HG03439 (cell line): Measurements from ENCODE around the gene CACNB1.

Experiments used
- ATAC-seq: cut with Tn5 transposase; IDR thresholded peaks from one replicate; pipeline ENCODE4 v1.9.1; 2021; ENCODE audit warnings: mild to moderate bottlenecking, moderate library complexity; ENCODE audit not compliant: unreplicated experiment

Gene CACNB1

DNA sequence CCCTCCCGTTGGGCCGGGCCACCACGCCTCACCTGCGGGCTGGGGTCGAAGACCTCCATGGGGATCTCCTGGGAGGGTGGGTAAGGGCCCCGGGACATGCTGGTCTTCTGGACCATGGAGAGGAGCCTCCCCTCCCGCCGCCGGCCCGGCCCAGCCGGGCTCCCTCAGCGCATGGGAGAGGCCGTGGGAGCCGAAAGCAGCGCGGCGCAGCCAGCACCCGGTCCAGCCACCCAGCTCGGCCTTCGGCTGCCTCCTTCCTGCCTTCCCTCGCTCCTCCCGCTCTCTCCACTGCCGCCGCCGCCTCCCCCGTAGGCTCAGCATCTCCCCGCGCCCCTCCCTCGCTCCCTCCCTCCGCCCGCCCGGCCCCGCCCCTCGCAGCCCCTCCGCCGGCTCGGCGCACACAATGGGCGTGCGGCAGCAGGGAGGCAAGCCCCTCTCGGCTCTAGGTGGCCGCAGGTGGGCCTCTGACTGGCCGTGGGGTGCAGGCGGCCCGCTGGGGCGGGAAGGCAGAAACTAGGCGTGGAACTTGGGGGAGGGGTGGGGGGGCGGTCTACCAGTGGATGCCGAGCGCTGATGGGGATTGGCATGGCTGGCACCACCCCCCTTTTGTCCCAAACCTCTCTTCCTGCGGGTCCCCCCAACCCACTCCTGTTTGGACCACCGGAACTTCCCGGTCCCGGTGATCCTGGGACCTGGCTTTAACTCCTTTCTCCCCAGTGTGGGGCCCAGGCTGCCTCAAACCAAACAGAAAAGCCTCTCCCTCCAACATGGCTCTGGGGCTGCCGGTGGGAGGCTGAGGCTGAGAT, at the start of gene CACNB1:
Gene CACNB1, minus strand, starts transcription at position 290 of the 806 bp plus-strand sequence. Its CDS starts 174 bp downstream, at position 116.
- no peak for ATAC-seq

DNA sequence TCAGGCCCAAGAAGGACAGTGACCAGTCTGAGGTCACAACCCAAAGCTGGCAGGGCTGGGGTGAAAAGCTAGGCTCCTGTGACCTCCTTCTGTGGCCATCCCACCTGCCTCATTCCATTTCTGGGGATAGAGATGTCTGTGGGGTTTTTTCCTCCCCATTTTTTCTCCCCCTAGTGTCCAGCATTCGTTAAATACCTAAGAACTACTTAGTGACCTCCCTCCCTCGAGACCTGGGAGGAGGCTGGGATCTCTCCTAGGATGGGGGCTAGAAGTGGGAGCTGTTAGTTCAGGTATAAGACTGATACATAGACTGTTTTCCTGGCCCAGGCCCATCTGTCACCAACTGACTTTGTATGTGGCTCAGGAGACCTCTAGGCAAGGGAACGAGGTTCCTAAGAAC, 48.8 kb upstream of the CACNB1 start:
- no peak for ATAC-seq

DNA sequence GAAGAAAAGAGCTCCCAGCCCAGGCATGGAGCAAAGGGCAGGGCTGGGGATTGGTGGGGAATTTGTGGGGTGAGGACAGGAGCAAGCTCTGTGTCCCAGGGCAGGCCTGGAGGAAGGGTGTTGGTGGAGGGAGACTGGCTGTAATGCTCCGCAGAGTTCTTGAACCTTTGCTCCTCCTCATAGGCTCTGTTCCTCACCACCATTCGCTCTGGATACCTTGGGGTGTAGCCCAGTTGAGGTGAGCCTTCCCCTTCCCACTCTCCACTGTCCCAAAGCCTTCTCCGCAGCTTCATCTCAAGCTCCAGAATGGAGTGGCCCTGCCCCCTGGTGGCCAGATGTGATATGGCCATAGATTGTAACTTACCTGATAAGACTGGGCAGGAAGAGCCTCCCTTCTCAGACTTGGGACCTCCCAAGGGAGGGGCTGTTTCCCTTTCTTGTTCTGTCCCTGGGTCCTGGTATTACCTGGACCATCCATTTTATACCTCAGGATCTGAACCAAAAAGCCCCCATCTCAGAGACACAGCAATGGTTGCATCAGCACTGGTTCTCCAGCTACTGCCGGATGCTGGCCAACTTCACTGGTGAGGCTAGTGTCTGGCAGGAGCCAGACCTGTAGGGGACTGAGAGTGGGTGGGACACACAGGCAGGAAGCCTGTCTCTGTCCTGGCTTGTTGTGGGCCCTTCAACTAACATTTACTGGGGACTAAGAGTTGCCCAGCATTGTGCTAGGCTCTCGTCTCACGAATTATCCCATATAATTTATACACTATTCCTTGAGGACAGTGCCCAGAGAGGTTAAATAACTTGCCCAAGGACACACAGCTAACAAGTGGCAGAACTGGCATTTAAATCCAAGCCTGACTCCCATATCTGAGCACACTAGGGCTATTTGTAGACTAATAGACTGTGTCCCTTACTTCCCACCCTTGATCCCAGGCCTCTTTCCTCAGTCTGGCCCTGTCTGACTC, 47.4 kb upstream of the CACNB1 start:
- ATAC-seq: no peak

- ATAC-seq: no peak
Observed at GRCh38 chr17:39244016-39244599, 46.6 kb upstream of the CACNB1 start.

GRCh38 chr17:39243155-39243554, 45.7 kb upstream of the CACNB1 start:
- ATAC-seq: no peak

DNA sequence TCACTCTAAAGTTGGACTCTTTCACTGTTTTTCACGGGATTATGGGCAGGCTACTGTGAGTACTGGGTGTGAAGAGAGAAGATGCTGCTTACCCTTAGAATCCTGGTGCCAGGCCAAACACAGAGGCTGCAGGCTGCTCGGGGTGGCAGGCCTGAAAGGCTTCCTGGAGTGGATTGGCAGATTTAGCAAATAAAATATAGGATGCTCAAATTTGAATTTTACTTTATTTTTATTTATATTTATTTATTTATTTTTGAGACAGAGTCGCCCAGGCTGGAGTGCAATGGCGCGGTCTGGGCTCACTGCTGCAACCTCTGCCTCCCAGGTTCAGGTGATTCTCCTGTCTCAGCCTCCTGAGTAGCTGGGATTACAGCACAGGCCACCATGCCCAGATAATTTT, 43.2 kb upstream of the CACNB1 start:
- ATAC-seq: no peak

- ATAC-seq: no peak
Observed at GRCh38 chr17:39239640-39240314, 42.3 kb upstream of the CACNB1 start.

DNA sequence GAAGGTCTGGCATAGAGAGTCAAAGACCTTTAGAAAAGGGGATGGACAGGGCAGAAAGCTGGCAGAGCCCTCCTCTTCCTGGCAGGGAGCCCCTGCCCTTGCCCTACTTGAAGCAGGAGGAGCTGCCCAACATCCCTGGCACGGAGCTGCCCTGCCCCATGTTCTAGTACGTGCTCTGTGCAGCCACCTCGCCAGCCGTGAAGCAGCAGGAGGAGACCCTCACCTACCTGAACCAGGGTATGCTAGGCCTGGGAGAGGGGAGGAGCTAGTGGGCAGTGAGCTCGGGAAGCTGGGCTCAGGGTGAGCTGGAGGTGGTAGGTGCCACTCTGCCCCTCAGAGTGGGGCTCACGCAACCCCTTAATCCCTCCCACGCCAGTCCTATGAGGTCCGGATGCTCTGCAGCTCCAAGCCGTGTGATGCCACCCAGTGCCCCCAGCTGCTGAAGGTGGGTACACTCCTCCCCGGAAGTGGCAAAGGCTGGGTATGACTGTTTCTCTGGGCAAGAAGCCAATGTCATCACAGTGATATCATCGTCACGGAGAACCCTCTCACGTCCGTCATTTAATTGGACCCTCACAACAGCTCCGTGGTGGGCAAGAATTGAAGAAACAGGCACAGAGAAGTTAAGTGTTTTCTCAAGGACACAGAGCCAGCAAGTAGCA, 41.0 kb upstream of the CACNB1 start:
- no peak for ATAC-seq

DNA sequence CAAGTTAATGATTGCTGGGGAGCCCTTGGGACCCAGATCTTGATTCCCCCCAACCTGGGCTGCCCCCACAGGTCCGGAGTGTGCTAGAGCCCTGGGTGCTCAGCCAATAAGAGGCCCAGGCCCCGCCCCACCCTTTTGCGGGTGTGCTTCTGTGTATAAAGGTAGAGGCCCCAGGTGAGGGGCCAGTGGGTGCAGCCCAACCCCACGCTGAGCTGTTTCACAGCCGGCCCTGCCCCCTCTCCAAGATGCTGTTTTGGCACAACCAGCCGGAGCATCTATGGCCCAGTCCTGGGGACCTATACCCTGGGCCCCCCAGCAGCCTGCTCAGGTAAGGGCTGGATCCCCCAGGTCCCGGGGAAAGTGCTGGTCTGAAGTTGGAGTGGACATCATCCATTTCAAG, 40.1 kb upstream of the CACNB1 start:
- ATAC-seq: no peak

GRCh38 chr17:39236981-39237441, 39.5 kb upstream of the CACNB1 start:
- ATAC-seq: no peak

- no peak for ATAC-seq
Observed at GRCh38 chr17:39236450-39236927, 39.0 kb upstream of the CACNB1 start.

- ATAC-seq: no peak
Observed at GRCh38 chr17:39235555-39236449, 38.3 kb upstream of the CACNB1 start.

DNA sequence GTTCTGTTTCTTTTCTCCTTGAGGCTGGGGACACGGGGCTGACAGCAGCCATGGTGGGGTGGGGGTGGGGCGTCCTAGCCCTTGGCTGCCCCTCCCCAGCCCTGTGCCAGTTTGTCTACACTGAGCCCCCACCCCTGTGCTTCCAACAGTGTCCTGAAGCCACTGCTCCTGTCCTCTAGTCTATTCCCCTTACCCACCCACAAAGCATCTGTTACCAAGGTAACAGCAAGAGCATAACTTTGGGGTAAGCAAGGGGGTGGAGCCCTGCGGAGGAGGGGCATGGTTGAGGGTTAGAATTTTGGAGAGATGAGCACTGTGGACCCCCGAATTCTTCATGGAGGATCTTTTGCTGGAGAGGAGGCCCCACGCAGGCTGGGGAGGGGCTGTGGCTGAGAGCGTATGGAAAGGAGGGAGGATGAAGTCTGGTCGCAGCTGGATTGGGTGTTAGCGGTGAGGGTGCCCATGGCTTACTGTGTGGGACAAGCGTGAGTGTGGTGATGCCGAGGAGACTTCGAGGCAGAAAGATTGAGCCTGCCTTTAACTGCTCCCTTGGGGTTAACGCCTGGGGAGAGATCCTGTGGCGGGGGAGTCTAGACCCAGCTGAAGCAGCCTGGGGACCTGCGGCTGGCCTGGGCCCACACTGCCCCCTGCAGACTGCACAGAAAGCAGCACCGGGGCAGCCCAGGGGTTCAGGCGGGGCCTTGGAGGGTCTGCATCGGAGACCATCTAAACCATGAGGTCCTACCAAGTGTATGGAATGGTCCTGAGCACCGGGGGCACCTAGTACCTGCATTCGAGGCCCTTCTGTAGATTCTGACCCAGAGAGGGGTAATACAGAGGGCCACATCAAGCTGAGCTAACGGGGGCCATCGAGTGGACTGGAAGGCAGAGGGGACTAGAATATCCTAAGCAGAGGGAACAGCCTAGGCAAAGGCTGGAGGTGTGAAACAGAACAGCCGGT, 34.4 kb upstream of the CACNB1 start:
- ATAC-seq: no peak

- no peak for ATAC-seq
Observed at GRCh38 chr17:39231091-39231561, 33.7 kb upstream of the CACNB1 start.

GRCh38 chr17:39230361-39230760, 32.9 kb upstream of the CACNB1 start:
- ATAC-seq: no peak

DNA sequence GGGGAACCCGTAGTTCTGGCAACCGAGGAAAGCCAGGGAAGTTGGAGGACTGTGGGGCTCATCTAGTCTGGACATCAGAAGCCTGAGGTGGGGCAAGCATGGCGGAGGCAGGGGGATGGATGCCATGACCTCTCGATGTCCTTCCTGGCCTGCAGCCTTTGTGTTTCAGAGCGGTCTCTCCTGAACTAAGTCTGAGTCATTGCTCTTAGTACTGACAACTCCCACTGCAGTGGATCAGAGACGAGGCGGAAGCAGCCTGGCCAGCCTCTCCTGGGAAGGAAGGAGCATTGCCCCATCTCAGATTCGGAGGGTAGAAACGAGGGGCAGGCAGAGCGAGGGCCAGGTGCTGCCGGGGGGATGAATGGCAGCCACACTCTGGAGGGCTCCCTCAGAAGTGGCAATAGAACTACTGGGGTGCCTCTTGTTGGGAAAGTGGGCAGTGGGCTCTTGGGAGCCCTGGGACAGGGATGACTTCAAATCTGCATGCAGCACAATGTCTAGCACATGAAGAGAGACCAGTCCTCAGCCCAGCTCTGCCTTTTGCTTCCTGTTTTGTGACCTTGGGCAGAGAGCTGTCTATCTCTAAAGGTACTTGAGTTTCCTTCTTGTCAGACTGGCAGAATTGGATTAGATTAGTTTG, 31.9 kb upstream of the CACNB1 start:
- no peak for ATAC-seq

DNA sequence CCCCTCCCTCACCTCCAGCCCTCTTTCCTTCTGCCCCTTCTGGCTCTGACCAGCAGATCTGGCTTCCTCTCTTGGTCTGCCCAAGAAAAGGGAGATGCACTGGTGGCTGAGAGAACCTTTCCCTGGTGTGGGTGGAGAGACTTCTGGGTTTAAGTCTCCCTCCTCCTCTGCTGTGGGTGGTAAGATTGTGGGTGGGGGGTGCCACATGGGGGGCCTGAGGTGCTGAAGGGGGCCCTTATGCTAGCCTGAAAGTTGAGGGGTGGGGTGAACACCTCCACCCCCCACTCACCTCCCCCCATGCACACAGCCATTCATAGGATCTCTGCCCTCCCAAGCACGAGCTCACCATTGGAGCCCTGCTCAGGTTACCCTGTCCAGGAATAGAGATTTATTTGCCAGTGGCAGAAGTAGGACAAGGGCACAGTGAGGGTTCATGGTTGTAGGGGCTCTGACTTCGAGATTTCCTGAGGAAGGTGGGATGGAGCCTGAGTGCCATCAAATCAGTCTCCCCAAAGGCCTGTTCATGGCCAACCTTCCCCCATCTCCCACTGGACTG, 30.0 kb upstream of the CACNB1 start:
- ATAC-seq: no peak
